PC-9 (cell line): ENCODE results near the gene JUP. TPM values are rescaled to one million over a fixed set of nuclear protein-coding genes. Genes with fewer than 3 reads are reported as not detected.

ENCODE experiments used
- Bru-seq: library from RNA; stranded (reverse); fragments of 400-500 nt; gene quantifications from one replicate; lab custom pipeline; 2021; lab: Mats Ljungman, UMichigan
- BruChase-seq, 2 experiments: library from RNA; stranded (reverse); fragments of 400-500 nt; gene quantifications; one replicate each; lab custom pipeline; 2021; lab: Mats Ljungman, UMichigan
- BruUV-seq: library from RNA; stranded (reverse); fragments of 400-500 nt; replicated peaks from 2 replicates; lab custom pipeline; 2021; lab: Mats Ljungman, UMichigan
- CTCF ChIA-PET: fragments of 300-600 bp; sonication (Branson Sonifier 250); formaldehyde crosslinking; loops from one replicate; lab custom pipeline; 2022; ENCODE audit warnings: antibody characterized with exemption; lab: Charles Lee
- POLR2A ChIA-PET: fragments of 300-600 bp; sonication (Branson Sonifier 250); formaldehyde crosslinking; loops from one replicate; lab custom pipeline; 2022; ENCODE audit warnings: antibody characterized with exemption; ENCODE audit not compliant: unreplicated experiment; lab: Charles Lee
- DNase-seq, 2 experiments: peaks; one replicate each; pipeline versions ENCODE4 v3.0.0 to v3.0.0-alpha.2; 2015 to 2022; ENCODE audit warnings: mixed read lengths in 1 of 2
- H2AFZ ChIP-seq: fragments of 200-600 bp; sonication (generic); 2 replicates; pipeline ENCODE4 v1.8.1; 2017; ENCODE audit warnings: antibody characterized with exemption
- H3F3A ChIP-seq: fragments of 200-600 bp; sonication (generic); 2 replicates; pipeline ENCODE4 v1.8.1; 2017; ENCODE audit warnings: antibody characterized with exemption, mild to moderate bottlenecking, low read depth; ENCODE audit not compliant: insufficient read depth
- H3K27ac ChIP-seq: fragments of 200-600 bp; sonication (generic); 2 replicates; pipeline ENCODE4 v1.6.1; 2016; ENCODE audit warnings: mixed run types
- H3K27me3 ChIP-seq: fragments of 200-600 bp; sonication (generic); 2 replicates; pipeline ENCODE4 v1.6.1; 2016; ENCODE audit warnings: low read depth, mixed run types; ENCODE audit not compliant: insufficient read depth
- H3K36me3 ChIP-seq: fragments of 200-600 bp; sonication (generic); 2 replicates; pipeline ENCODE4 v1.6.1; 2016; ENCODE audit warnings: low read depth, mixed run types
- H3K4me1 ChIP-seq: fragments of 200-600 bp; sonication (generic); replicated peaks from 2 replicates; pipeline ENCODE4 v1.6.1; 2016; ENCODE audit warnings: mixed run types; ENCODE audit not compliant: insufficient read depth
- H3K4me2 ChIP-seq: fragments of 200-600 bp; sonication (generic); 2 replicates; pipeline ENCODE4 v1.6.1; 2017; ENCODE audit warnings: mixed run types
- H3K4me3 ChIP-seq: fragments of 200-600 bp; sonication (generic); 2 replicates; pipeline ENCODE4 v1.6.1; 2016; ENCODE audit warnings: mixed run types
- H3K79me2 ChIP-seq: fragments of 200-600 bp; sonication (generic); 2 replicates; pipeline ENCODE4 v1.6.1; 2017; ENCODE audit warnings: low read depth, mixed run types
- H3K9me2 ChIP-seq: fragments of 200-600 bp; sonication (generic); 2 replicates; pipeline ENCODE4 v1.8.1; 2017; ENCODE audit warnings: mild to moderate bottlenecking; ENCODE audit not compliant: insufficient read depth
- H3K9me3 ChIP-seq: fragments of 200-600 bp; sonication (generic); 2 replicates; pipeline ENCODE4 v1.8.1; 2016; ENCODE audit warnings: low read depth; ENCODE audit not compliant: insufficient read depth
- H4K20me1 ChIP-seq: fragments of 200-600 bp; sonication (generic); 2 replicates; pipeline ENCODE4 v1.8.1; 2017; ENCODE audit not compliant: insufficient read depth
- EZH2 ChIP-seq: fragments of 200-600 bp; sonication (generic); IDR thresholded peaks from 2 replicates; pipeline ENCODE4 v1.8.0; 2017; ENCODE audit warnings: antibody characterized with exemption, low read depth
- intact Hi-C: fragments of 100-400 bp; cut with micrococcal nuclease; formaldehyde crosslinking; loops from one replicate; pipeline ENCODE4 v1.10.0; 2022; ENCODE audit not compliant: unreplicated experiment
- long read RNA-seq: library from polyadenylated mRNA; stranded (forward); transcript quantifications from one replicate; pipeline ENCODE4 v2.0.0, GENCODE V29; 2022
- total RNA-seq: library from RNA; stranded (reverse); gene quantifications from 2 replicates; pipeline ENCODE4 v1.2.3, GENCODE V29; 2021
- TF ChIP-seq, protein P1 (sequence below): fragments of 200-600 bp; sonication (generic); conservative IDR thresholded peaks from 2 replicates; pipeline ENCODE4 v1.6.1; 2017; ENCODE audit warnings: mixed run types, antibody characterized with exemption, mild to moderate bottlenecking, moderate library complexity

JUP gene
- total RNA-seq = 259 TPM in 2 replicates
- percentile 80 among the genes with signal in this experiment for Bru-seq, nascent RNA
- percentile 85 among the genes with signal in this experiment for BruChase-seq, experiment 1, labeled RNA remaining after a 2-hour chase
- BruChase-seq, experiment 2, labeled RNA remaining after a 6-hour chase = percentile 94 among the genes with signal in this experiment
- long read RNA-seq, transcript JUP-201 (15 exons, 3,200 nt) = major isoform, 77 of 370 reads
- long read RNA-seq, transcript JUP-203 (14 exons, 3,497 nt) = minor isoform, 62 of 370 reads
- long read RNA-seq, partial matches to known transcripts = 69 of 370 reads
- long read RNA-seq, other reads (novel, unspliced or antisense) = 162 of 370 reads

DNA sequence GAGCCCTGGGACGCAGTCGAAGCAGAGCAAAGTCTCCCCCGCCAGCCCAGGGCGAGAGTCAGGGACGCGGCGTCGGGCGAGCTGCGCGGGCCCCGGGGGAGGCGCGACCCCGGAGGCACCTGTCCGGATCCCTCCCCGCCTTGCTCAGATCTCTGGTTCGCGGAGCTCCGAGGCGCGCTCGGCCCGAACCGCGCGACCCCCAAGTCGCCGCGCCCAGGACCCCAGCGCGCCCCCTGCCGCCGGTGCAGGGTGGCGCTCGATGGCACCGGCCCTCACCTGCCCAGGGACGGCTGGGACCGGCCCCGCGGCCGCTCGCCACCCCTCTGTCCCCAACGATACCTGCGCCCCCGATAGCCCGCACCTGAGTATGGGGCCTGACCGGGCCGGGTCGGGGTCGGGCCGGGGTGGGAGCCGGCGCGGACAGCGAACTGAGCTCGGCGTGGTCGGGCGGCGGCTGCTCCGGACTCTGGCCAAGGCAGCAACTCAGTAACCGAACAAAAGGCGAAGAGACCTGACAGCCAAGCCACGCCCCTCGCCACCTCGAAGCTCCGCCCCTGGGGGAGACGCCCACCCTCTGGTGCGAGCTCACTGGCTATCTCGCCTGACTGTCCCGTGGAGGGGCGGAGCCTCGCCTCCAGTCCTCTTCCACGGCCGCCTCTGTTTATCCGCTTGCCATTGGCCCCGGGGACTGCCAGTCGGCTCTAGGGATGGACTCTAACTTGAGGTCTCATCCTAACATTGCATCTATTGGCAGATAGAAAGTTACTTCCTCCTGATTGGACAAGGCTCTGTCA, at the start of gene JUP:
JUP (minus strand) TSS at position 485 of the 794 bp plus-strand sequence. CDS start 14,857 bp downstream, outside the sequence.
- TF ChIP-seq EZH2 = no peak
- TF ChIP-seq, protein P1, sequence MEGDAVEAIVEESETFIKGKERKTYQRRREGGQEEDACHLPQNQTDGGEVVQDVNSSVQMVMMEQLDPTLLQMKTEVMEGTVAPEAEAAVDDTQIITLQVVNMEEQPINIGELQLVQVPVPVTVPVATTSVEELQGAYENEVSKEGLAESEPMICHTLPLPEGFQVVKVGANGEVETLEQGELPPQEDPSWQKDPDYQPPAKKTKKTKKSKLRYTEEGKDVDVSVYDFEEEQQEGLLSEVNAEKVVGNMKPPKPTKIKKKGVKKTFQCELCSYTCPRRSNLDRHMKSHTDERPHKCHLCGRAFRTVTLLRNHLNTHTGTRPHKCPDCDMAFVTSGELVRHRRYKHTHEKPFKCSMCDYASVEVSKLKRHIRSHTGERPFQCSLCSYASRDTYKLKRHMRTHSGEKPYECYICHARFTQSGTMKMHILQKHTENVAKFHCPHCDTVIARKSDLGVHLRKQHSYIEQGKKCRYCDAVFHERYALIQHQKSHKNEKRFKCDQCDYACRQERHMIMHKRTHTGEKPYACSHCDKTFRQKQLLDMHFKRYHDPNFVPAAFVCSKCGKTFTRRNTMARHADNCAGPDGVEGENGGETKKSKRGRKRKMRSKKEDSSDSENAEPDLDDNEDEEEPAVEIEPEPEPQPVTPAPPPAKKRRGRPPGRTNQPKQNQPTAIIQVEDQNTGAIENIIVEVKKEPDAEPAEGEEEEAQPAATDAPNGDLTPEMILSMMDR = peak; percentile 77
- POLR2A ChIA-PET = interaction anchor here (0.6 to 3.7 kb wide), 9 partner anchors 9 to 98 kb away, joined by 3 to 81 read pairs (median 13); partner anchors contain the start of genes EIF1, FKBP10 and P3H4
- H3F3A ChIP-seq = peaks cover 36% of the 10 kb centered on the region
- H3K4me1 ChIP-seq = peaks cover 39% of the 10 kb centered on the region
- H3K27ac ChIP-seq = peak within 1 kb of the TSS; percentile 98
- H3K27me3 ChIP-seq = no peaks in the 10 kb centered on the region
- peaks cover 7% of the 10 kb centered on the region; the same call in 1 of the 2 replicates for H4K20me1 ChIP-seq
- H2AFZ ChIP-seq = no peak within 1 kb of the TSS
- CTCF ChIA-PET = interaction anchor here (0.9 to 2.7 kb wide), 3 partner anchors 13 to 14 kb away, joined by 5 to 29 read pairs (median 13); no protein-coding TSS in a partner anchor
- peak; percentile 100 for DNase-seq
- peaks cover 42% of the 10 kb centered on the region for H3K79me2 ChIP-seq
- no TSS peak for BruUV-seq
- no peaks in the 10 kb centered on the region for H3K9me3 ChIP-seq
- peak within 1 kb of the TSS; percentile 100 for H3K4me2 ChIP-seq
- H3K9me2 ChIP-seq = no peaks in the 10 kb centered on the region
- no peaks in the 10 kb centered on the region for H3K36me3 ChIP-seq
- intact Hi-C loops = loop anchor here (1.0 to 5.0 kb wide), 3 partner anchors 13 to 99 kb away; partner anchors contain the start of gene EIF1
- peak within 1 kb of the TSS; percentile 63 for H3K4me3 ChIP-seq

DNA sequence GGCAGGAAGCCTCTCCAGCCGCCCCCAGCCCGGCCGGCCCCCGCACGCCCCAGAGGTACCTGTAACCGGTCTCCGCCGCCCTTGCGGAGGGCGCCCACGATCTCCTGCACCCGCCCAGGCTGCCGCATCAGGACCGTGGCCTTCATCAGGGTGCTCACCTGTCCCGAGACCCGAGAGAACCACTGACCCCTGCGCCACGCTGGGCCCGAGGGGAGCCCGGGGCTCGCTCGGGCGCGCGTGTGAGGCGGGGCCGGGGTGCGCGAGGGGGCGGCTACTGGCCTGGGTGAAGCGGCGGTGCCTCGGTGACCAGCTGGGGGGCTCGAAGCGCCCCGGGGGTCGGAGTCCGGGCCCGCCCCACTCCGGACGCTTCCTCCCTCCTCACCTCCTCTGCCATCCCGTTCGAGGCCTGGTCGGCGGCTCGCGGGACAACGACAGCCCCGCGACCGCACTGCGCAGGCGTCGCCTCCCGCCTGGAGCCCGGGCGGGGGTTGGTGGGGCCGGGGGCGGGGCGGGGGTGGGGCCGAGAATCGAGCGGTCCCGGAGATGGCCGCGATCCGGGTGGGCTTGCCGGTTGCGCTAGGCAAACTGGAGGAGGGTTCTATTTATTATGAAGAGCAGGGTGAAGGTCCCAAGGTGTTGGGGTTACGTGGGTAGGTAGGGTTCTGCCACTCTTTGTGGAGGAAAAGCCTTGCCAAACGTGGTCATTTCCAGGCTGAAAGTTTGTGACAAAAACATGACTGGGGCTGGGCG, 49.5 kb upstream of the JUP start, which contains the start of gene NT5C3B:
NT5C3B (minus strand) TSS at position 433 of the 750 bp plus-strand sequence; CDS start at position 394, 39 bp downstream.
- H3K4me2 ChIP-seq = peak within 1 kb of the TSS; percentile 93
- peak within 1 kb of the TSS; percentile 100 for H2AFZ ChIP-seq
- CTCF ChIA-PET = no interaction called here
- POLR2A ChIA-PET = interaction anchor here (0.6 kb wide), 1 partner anchor 154 kb away, joined by 5 read pairs; no protein-coding TSS in a partner anchor
- H3K36me3 ChIP-seq = 0 out of 2 replicates have a peak, but pooled peaks cover 8% of the 10 kb centered on the region
- H4K20me1 ChIP-seq = no peaks in the 10 kb centered on the region
- H3K27me3 ChIP-seq = no peaks in the 10 kb centered on the region
- DNase-seq = peak in 1 of 2 experiments; percentile 55
- intact Hi-C loops = no loop called here
- H3K4me1 ChIP-seq = peaks cover 11% of the 10 kb centered on the region
- no peaks in the 10 kb centered on the region for H3K9me3 ChIP-seq
- no peaks in the 10 kb centered on the region for H3K9me2 ChIP-seq
- BruUV-seq = no TSS peak
- peak within 1 kb of the TSS; percentile 93 for H3K4me3 ChIP-seq
- no peaks in the 10 kb centered on the region for H3F3A ChIP-seq
- TF ChIP-seq, protein P1 = no peak
- no peak for TF ChIP-seq EZH2
- 0 out of 2 replicates have a peak, but pooled peaks cover 8% of the 10 kb centered on the region for H3K79me2 ChIP-seq
- H3K27ac ChIP-seq = no peak within 1 kb of the TSS
